Panc1 (cell line): ENCODE results near the gene MGAT5B. TPM values are rescaled to one million over a fixed set of nuclear protein-coding genes. Genes with fewer than 3 reads are reported as not detected.

Experiments used
- ATAC-seq: fragments of 200-7000 bp; cut with Tn5 transposase; 2 replicates; pipeline ENCODE4 v1.9.1; 2020; ENCODE audit warnings: mild to moderate bottlenecking, moderate library complexity
- BruUV-seq: library from RNA; stranded (reverse); fragments of 400-500 nt; replicated peaks from 2 replicates; lab custom pipeline; 2021; lab: Mats Ljungman, UMichigan
- CTCF ChIA-PET: fragments of 300-600 bp; sonication (Branson Sonifier 250); formaldehyde crosslinking; loops from one replicate; lab custom pipeline; 2022; ENCODE audit warnings: antibody characterized with exemption; lab: Charles Lee
- POLR2A ChIA-PET: fragments of 300-600 bp; sonication (Branson Sonifier 250); formaldehyde crosslinking; loops from one replicate; lab custom pipeline; 2022; ENCODE audit warnings: antibody characterized with exemption; lab: Charles Lee
- DNase-seq: peaks from one replicate; pipeline ENCODE4 v3.0.0-alpha.2; 2010; ENCODE audit warnings: low read depth, low spot score
- H3K27ac ChIP-seq: 2 replicates; pipeline ENCODE4 v1.5.1; 2011; ENCODE audit warnings: mild to moderate bottlenecking, low read length, inconsistent platforms
- H3K27me3 ChIP-seq: fragments of 200-500 bp; sonication (Bioruptor generic); 2 replicates; pipeline ENCODE4 v1.6.0; 2014; ENCODE audit warnings: low read length, inconsistent platforms; ENCODE audit not compliant: control insufficient read depth, insufficient read depth
- H3K36me3 ChIP-seq: fragments of 200-500 bp; sonication (Bioruptor generic); 2 replicates; pipeline ENCODE4 v1.5.1; 2014; ENCODE audit warnings: inconsistent platforms, mild to moderate bottlenecking, low read length, moderate library complexity; ENCODE audit not compliant: control insufficient read depth, insufficient read depth
- H3K4me1 ChIP-seq: 2 replicates; pipeline ENCODE4 v1.5.1; 2011; ENCODE audit warnings: inconsistent platforms, mild to moderate bottlenecking, low read length, moderate library complexity; ENCODE audit not compliant: control insufficient read depth, insufficient read depth
- H3K4me3 ChIP-seq, 2 experiments: 2 replicates each; pipeline ENCODE4 v1.5.1; 2011 to 2012; ENCODE audit warnings: low read depth in 2 of 2, low read length in 2 of 2, mild to moderate bottlenecking in 2 of 2, inconsistent platforms in 1 of 2, moderate library complexity in 1 of 2
- H3K9me3 ChIP-seq: fragments of 200-500 bp; sonication (Bioruptor generic); 2 replicates; pipeline ENCODE4 v1.5.1; 2014; ENCODE audit warnings: low read depth, mild to moderate bottlenecking, inconsistent platforms, low read length, moderate library complexity; ENCODE audit not compliant: control insufficient read depth, insufficient read depth
- CTCF ChIP-seq: fragments of 450-650 bp; IDR thresholded peaks from 2 replicates; pipeline ENCODE4 v1.5.1; 2017; ENCODE audit warnings: mild to moderate bottlenecking
- POLR2AphosphoS5 ChIP-seq: IDR thresholded peaks from 2 replicates; pipeline ENCODE4 v1.6.1; 2012; ENCODE audit warnings: mild to moderate bottlenecking, low read depth, low read length, moderate library complexity
- SIN3A ChIP-seq: IDR thresholded peaks from 2 replicates; pipeline ENCODE4 v1.6.1; 2012; ENCODE audit warnings: low read depth, mild to moderate bottlenecking, low read length, moderate library complexity, borderline replicate concordance; ENCODE audit not compliant: insufficient read depth
- TCF7L2 ChIP-seq: IDR thresholded peaks from 2 replicates; pipeline ENCODE4 v1.6.1; 2011; ENCODE audit warnings: mild to moderate bottlenecking, low read depth, low read length, inconsistent platforms
- in situ Hi-C: cut with HindIII; loops from 2 replicates; pipeline ENCODE4 v1.10.0; 2016; ENCODE audit warnings: low sequenced_read_pairs, low pct_unique_long_range_greater_than_20kb
- intact Hi-C: fragments of 100-400 bp; cut with micrococcal nuclease; formaldehyde crosslinking; loops from one replicate; pipeline ENCODE4 v1.10.0; 2022; ENCODE audit not compliant: unreplicated experiment
- total RNA-seq: library from RNA; stranded (reverse); gene quantifications from one replicate; pipeline ENCODE4 v1.2.1, GENCODE V29; 2021; ENCODE audit not compliant: unreplicated experiment
- TF ChIP-seq, protein P1 (sequence below), 2 experiments: IDR thresholded peaks; 2 replicates each; pipeline ENCODE4 v1.6.1; 2011 to 2012; ENCODE audit warnings: low read depth in 2 of 2, control low read depth in 1 of 2, low read length in 1 of 2, mild to moderate bottlenecking in 1 of 2, moderate library complexity in 1 of 2; ENCODE audit not compliant: insufficient read depth in 1 of 2

MGAT5B gene
- total RNA-seq, 1 experiment from 2014 or later = 34.9 TPM

DNA sequence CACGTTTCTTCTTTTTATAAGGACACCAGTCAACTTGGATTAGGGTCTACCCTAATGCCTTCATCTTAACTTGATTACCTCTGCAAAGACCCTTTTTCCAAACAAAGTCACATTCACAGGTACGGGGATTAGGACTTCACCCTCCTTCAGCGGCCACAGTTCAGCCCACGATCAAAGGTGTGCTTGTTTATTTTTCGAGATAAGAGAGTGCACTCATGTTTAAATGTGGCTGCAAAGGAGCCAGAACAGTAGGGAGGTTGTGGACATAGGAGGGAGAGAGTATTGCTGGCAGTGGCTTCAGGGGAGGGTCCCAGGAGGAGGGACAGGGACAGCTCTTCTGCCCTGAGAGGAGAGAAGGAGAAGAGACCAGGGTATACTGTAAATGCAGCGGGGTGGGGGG, 46.7 kb downstream of the MGAT5B start:
- POLR2A ChIA-PET = no interaction called here
- no peaks in the 10 kb centered on the region for H3K9me3 ChIP-seq
- DNase-seq (no peak), ATAC-seq (no peak)
- CTCF ChIA-PET = no interaction called here
- H3K36me3 ChIP-seq = no peaks in the 10 kb centered on the region
- no peak for TF ChIP-seq TCF7L2
- TF ChIP-seq SIN3A = no peak
- no peak for TF ChIP-seq CTCF
- no peak for TF ChIP-seq POLR2AphosphoS5
- TF ChIP-seq, protein P1, sequence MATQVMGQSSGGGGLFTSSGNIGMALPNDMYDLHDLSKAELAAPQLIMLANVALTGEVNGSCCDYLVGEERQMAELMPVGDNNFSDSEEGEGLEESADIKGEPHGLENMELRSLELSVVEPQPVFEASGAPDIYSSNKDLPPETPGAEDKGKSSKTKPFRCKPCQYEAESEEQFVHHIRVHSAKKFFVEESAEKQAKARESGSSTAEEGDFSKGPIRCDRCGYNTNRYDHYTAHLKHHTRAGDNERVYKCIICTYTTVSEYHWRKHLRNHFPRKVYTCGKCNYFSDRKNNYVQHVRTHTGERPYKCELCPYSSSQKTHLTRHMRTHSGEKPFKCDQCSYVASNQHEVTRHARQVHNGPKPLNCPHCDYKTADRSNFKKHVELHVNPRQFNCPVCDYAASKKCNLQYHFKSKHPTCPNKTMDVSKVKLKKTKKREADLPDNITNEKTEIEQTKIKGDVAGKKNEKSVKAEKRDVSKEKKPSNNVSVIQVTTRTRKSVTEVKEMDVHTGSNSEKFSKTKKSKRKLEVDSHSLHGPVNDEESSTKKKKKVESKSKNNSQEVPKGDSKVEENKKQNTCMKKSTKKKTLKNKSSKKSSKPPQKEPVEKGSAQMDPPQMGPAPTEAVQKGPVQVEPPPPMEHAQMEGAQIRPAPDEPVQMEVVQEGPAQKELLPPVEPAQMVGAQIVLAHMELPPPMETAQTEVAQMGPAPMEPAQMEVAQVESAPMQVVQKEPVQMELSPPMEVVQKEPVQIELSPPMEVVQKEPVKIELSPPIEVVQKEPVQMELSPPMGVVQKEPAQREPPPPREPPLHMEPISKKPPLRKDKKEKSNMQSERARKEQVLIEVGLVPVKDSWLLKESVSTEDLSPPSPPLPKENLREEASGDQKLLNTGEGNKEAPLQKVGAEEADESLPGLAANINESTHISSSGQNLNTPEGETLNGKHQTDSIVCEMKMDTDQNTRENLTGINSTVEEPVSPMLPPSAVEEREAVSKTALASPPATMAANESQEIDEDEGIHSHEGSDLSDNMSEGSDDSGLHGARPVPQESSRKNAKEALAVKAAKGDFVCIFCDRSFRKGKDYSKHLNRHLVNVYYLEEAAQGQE (IDR thresholded peaks at IDR 0.05; ENCODE audit: insufficient read depth in 1 of 2, low read depth in 2 of 2, low read length in 1 of 2) = no peak
- in situ Hi-C loops = no loop called here
- H3K27ac ChIP-seq = no peak overlapping the region
- no peaks in the 10 kb centered on the region; the same call in 1 of the 2 replicates for H3K4me1 ChIP-seq
- no TSS peak for BruUV-seq
- H3K4me3 ChIP-seq = no peak overlapping the region
- H3K27me3 ChIP-seq = no peaks in the 10 kb centered on the region
- intact Hi-C loops = no loop called here

DNA sequence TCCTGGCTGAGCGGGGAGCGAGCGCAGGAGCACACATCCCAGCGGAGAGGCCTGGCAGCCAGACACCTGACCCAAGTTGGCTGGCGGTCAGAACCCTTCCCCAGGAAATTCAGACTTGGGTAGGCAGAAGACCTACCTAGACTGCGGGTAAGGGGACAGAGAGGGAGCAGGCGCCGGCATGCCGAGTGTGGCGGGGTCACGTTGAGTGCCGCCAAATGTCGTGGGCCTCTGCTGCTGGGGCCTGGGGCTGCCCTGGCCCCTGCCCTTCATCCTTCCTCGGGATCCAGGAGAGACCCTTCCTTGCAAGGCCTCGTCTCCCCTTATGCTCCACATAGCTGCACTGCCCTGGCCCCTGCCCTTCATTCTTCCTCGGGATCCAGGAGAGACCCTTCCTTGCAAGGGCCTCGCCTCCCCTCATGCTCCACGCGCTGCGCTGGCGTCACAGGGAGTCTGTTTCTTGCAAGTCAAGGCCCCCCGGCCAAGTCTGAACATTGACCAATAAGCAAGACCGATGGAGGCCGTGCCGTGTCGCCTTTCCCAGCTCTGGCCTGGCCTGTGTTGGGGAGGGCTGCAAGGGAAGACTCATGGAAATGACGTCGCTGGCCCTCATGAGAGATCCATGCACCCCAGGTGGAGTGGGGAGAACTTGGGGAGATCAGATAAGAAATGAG, 47.8 kb downstream of the MGAT5B start:
- BruUV-seq = no TSS peak
- H3K27me3 ChIP-seq = no peaks in the 10 kb centered on the region
- H3K27ac ChIP-seq = no peak overlapping the region
- H3K4me3 ChIP-seq = no peak overlapping the region
- TF ChIP-seq POLR2AphosphoS5 (no peak), TCF7L2 (no peak), SIN3A (no peak), CTCF (no peak)
- TF ChIP-seq, protein P1 (IDR thresholded peaks at IDR 0.05; ENCODE audit: insufficient read depth in 1 of 2, low read depth in 2 of 2, low read length in 1 of 2) = no peak
- ChIA-PET POLR2A (no interaction called here), CTCF (no interaction called here)
- no peaks in the 10 kb centered on the region; the same call in 1 of the 2 replicates for H3K4me1 ChIP-seq
- H3K36me3 ChIP-seq = no peaks in the 10 kb centered on the region
- intact Hi-C loops (no loop called here), in situ Hi-C loops (no loop called here)
- no peak for ATAC-seq
- no peaks in the 10 kb centered on the region for H3K9me3 ChIP-seq
- no peak for DNase-seq
